SU-DHL-6 (cell line): ENCODE data around the gene PHACTR1.

Source experiments
- EZH2phosphoT487 ChIP-seq: fragments of 200-600 bp; sonication (generic), shearing (Covaris generic); conservative IDR thresholded peaks from 2 replicates; pipeline ENCODE4 v1.6.1; 2018; ENCODE audit warnings: mild to moderate bottlenecking, antibody characterized with exemption, low read length, moderate library complexity, mixed read lengths
- TF ChIP-seq, protein P1 (sequence below): fragments of 200-600 bp; sonication (generic); IDR thresholded peaks from one replicate; pipeline ENCODE4 v1.5.1; 2017; ENCODE audit warnings: antibody characterized with exemption, mild to moderate bottlenecking, low read length, moderate library complexity; ENCODE audit not compliant: insufficient read depth, poor library complexity, severe bottlenecking

DNA sequence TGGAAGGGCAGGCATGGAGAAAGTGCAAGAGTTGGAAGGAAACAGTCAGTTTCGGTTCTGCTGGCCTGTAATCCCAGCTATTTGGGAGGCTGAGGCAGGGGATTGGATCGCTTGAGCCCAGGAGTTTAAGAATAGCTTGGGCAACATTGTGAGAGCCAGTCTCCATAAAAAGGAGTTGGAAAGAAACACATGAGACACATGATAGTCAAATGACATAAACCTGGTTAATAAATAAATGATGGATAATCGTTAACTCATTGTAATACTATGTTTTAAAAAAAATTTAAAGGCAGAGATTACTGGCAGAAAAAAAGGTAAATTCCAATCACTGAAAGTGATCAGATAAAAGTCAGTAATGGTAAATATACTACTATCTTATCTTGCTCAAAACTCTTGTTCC lies 37.2 kb upstream of the PHACTR1 start:
- TF ChIP-seq, protein P1, sequence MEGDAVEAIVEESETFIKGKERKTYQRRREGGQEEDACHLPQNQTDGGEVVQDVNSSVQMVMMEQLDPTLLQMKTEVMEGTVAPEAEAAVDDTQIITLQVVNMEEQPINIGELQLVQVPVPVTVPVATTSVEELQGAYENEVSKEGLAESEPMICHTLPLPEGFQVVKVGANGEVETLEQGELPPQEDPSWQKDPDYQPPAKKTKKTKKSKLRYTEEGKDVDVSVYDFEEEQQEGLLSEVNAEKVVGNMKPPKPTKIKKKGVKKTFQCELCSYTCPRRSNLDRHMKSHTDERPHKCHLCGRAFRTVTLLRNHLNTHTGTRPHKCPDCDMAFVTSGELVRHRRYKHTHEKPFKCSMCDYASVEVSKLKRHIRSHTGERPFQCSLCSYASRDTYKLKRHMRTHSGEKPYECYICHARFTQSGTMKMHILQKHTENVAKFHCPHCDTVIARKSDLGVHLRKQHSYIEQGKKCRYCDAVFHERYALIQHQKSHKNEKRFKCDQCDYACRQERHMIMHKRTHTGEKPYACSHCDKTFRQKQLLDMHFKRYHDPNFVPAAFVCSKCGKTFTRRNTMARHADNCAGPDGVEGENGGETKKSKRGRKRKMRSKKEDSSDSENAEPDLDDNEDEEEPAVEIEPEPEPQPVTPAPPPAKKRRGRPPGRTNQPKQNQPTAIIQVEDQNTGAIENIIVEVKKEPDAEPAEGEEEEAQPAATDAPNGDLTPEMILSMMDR = no peak
- no peak for TF ChIP-seq EZH2phosphoT487
